Uterus (tissue), 4 donors: ENCODE measurements around the gene GNA12. TPM values are rescaled to one million over a fixed set of nuclear protein-coding genes. Genes with fewer than 3 reads are reported as not detected.

Source experiments
- DNase-seq, 2 donors: peaks; one replicate each; pipeline ENCODE4 v3.0.0-alpha.2; 2019 to 2020
- H3K27ac ChIP-seq, 2 donors: fragments of 200-600 bp; sonication (generic); 1 replicate in 1 of 2; 2 replicates in 1 of 2; pipeline ENCODE4 v1.5.1; 2016 to 2018
- H3K27me3 ChIP-seq, 2 donors: fragments of 200-600 bp; sonication (generic); one replicate each; pipeline ENCODE4 v1.5.1; 2018 to 2019; ENCODE audit warnings: control low read depth in 1 of 2
- H3K36me3 ChIP-seq, 2 donors: fragments of 200-600 bp; sonication (generic); one replicate each; pipeline ENCODE4 v1.5.1; 2019; ENCODE audit warnings: control low read depth in 1 of 2
- H3K4me1 ChIP-seq, 2 donors: fragments of 200-600 bp; sonication (generic); one replicate each; pipeline ENCODE4 v1.5.1; 2018 to 2019; ENCODE audit warnings: control low read depth in 1 of 2
- H3K4me3 ChIP-seq, 2 donors: fragments of 200-600 bp; sonication (generic); 1 replicate in 1 of 2; 2 replicates in 1 of 2; pipeline ENCODE4 v1.5.1; 2018 to 2019; ENCODE audit warnings: mild to moderate bottlenecking in 1 of 2
- H3K9me3 ChIP-seq, 2 donors: fragments of 200-600 bp; sonication (generic); one replicate each; pipeline ENCODE4 v1.5.1; 2019; ENCODE audit warnings: control low read depth in 1 of 2
- CTCF ChIP-seq, 4 experiments: fragments of 200-600 bp in 2 of 4; fragments of 450-650 bp in 2 of 4; sonication (generic) in 2 of 4; IDR thresholded peaks; one replicate each; pipeline ENCODE4 v1.5.1; 2016 to 2019; ENCODE audit warnings: antibody characterized with exemption in 4 of 4, mild to moderate bottlenecking in 2 of 4, moderate library complexity in 1 of 4
- POLR2A ChIP-seq, 2 donors: fragments of 450-650 bp; IDR thresholded peaks; one replicate each; pipeline ENCODE4 v1.6.1; 2016; ENCODE audit warnings: antibody characterized with exemption in 2 of 2, mild to moderate bottlenecking in 1 of 2, moderate library complexity in 1 of 2
- intact Hi-C: fragments of 100-400 bp; cut with DNase I; formaldehyde crosslinking; loops from one replicate; pipeline ENCODE4 v1.15.1; 2023; ENCODE audit warnings: low total_unique reads
- total RNA-seq, 4 donors: library from RNA; depleted of rRNA in 3 of 4; stranded (reverse); fragments of >200 nt in 3 of 4; gene quantifications; one replicate each; pipeline versions ENCODE4 v1.1.0 to v1.2.4, GENCODE V29; 2014 to 2023
- donor health status: DM: yes; HTN: yes; CAD: no.

Gene GNA12
- total RNA-seq, 4 donors from 2014 or later: 20.5 to 109 (median 50.3) TPM

GRCh38 chr7:2792235-2792634 is 51.9 kb downstream of the GNA12 start:
- TF ChIP-seq POLR2A (IDR thresholded peaks at IDR 0.05) (no peak), CTCF (IDR thresholded peaks at IDR 0.05) (no peak)
- peak overlapping the region in 1 of 2 donors; percentile 28 for H3K27ac ChIP-seq
- no peak for DNase-seq
- no peaks in the 10 kb centered on the region for H3K9me3 ChIP-seq
- intact Hi-C loops: no loop called here
- no peaks in the 10 kb centered on the region for H3K27me3 ChIP-seq
- H3K4me3 ChIP-seq: no peak overlapping the region
- H3K4me1 ChIP-seq: peaks cover 0 to 3% of the 10 kb centered on the region in 2 donors
- no peaks in the 10 kb centered on the region for H3K36me3 ChIP-seq

DNA sequence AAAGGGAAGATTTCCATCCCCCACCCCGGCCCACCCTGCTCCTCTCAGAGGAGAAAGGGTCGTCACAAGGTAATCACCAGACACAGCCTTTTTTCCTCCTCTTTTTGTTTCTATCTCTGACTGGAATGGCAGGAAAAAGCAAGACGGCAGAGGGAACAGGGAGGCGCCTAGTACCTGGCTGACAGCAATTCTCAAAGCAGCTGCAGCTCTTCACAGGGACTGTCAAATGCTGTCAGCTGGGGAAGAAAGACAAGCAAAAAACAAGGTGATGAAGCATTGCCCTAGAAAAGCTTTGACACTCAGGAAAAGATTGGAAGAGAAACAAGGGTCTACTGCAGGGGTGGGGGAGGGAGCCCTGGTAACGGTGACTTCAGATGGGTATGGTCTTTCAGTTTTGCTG is 52.7 kb downstream of the GNA12 start:
- H3K27ac ChIP-seq: no peak overlapping the region
- H3K4me3 ChIP-seq: no peak overlapping the region
- H3K4me1 ChIP-seq: no peaks in the 10 kb centered on the region
- no peak for DNase-seq
- no peaks in the 10 kb centered on the region for H3K27me3 ChIP-seq
- H3K9me3 ChIP-seq: no peaks in the 10 kb centered on the region
- intact Hi-C loops: no loop called here
- no peaks in the 10 kb centered on the region for H3K36me3 ChIP-seq
- TF ChIP-seq POLR2A (IDR thresholded peaks at IDR 0.05): no peak
- no peak for TF ChIP-seq CTCF (IDR thresholded peaks at IDR 0.05)

GRCh38 chr7:2787251-2787951 is 56.7 kb downstream of the GNA12 start:
- H3K9me3 ChIP-seq: no peaks in the 10 kb centered on the region
- intact Hi-C loops: no loop called here
- no peaks in the 10 kb centered on the region for H3K27me3 ChIP-seq
- H3K4me1 ChIP-seq: no peaks in the 10 kb centered on the region
- TF ChIP-seq POLR2A (IDR thresholded peaks at IDR 0.05): no peak
- TF ChIP-seq CTCF (IDR thresholded peaks at IDR 0.05): no peak
- H3K4me3 ChIP-seq: no peak overlapping the region
- DNase-seq: no peak
- H3K36me3 ChIP-seq: no peaks in the 10 kb centered on the region
- H3K27ac ChIP-seq: no peak overlapping the region

DNA sequence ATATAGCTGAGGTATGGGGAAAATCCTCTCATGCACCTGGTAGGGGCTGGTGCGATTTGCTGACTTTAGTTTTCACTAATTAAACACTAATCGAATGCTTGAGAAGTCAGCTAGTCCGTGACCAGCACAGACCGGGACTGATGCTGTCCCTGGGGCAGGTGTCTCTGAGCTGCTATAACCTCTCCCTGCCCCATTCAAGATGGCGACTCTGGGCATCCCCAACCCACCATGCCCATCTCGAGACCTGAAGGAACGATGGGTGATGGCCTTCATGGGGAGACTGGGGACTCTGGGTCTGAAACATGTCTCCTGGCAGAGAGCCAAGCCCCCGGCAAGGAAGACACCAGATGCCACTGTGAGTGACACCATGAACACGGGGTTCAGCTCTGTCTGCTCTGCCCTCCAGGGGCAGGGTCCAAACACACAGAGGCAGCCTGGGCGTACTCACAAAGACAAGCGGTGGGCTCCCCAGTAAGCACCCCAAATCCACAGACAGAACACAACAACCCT is 57.4 kb downstream of the GNA12 start:
- Histone ChIP-seq H3K27me3 (no peaks in the 10 kb centered on the region), H3K4me3 (no peak overlapping the region), H3K4me1 (no peaks in the 10 kb centered on the region), H3K9me3 (no peaks in the 10 kb centered on the region), H3K36me3 (no peaks in the 10 kb centered on the region), H3K27ac (no peak overlapping the region)
- TF ChIP-seq CTCF (IDR thresholded peaks at IDR 0.05): no peak
- TF ChIP-seq POLR2A (IDR thresholded peaks at IDR 0.05): no peak
- intact Hi-C loops: no loop called here
- no peak for DNase-seq

GRCh38 chr7:2785071-2785500 is 59.0 kb downstream of the GNA12 start:
- H3K4me1 ChIP-seq: no peaks in the 10 kb centered on the region
- H3K9me3 ChIP-seq: no peaks in the 10 kb centered on the region
- no peak for DNase-seq
- no peaks in the 10 kb centered on the region for H3K27me3 ChIP-seq
- H3K27ac ChIP-seq: peak overlapping the region in 1 of 2 donors; percentile 26
- intact Hi-C loops: no loop called here
- no peak overlapping the region for H3K4me3 ChIP-seq
- TF ChIP-seq CTCF (IDR thresholded peaks at IDR 0.05) (no peak), POLR2A (IDR thresholded peaks at IDR 0.05) (no peak)
- H3K36me3 ChIP-seq: no peaks in the 10 kb centered on the region
